OCI-LY7 (cell line): ENCODE results near the gene MRPL40.

ENCODE experiments used
- CTCF ChIP-seq: fragments of 200-600 bp; sonication (generic); conservative IDR thresholded peaks from 2 replicates; pipeline ENCODE4 v1.5.1; 2014; ENCODE audit warnings: mild to moderate bottlenecking, antibody characterized with exemption, low read length, moderate library complexity, mixed read lengths
- EZH2phosphoT487 ChIP-seq: fragments of 200-600 bp; sonication (generic); IDR thresholded peaks from 2 replicates; pipeline ENCODE4 v1.6.1; 2018; ENCODE audit warnings: low read depth, borderline replicate concordance, mild to moderate bottlenecking, mixed run types, antibody characterized with exemption, low read length, moderate library complexity, mixed read lengths

- no peak for TF ChIP-seq CTCF
- no peak for TF ChIP-seq EZH2phosphoT487
Observed at GRCh38 chr22:19479355-19480172, 47.2 kb downstream of the MRPL40 start, which contains the start of gene CDC45.
